OCI-LY1 (cell line): ENCODE data around the gene FOXC2.

Experiments
- H2AFZ ChIP-seq: fragments of 200-600 bp; sonication (generic), shearing (Covaris generic); 2 replicates; pipeline ENCODE4 v1.6.0; 2014; ENCODE audit warnings: antibody characterized with exemption, mild to moderate bottlenecking, low read length
- H3F3A ChIP-seq: fragments of 200-600 bp; sonication (generic), shearing (Covaris generic); 2 replicates; pipeline ENCODE4 v1.6.0; 2014; ENCODE audit warnings: mild to moderate bottlenecking, antibody characterized with exemption, low read length, moderate library complexity; ENCODE audit not compliant: insufficient read depth
- H3K27ac ChIP-seq: fragments of 200-600 bp; sonication (generic); 2 replicates; pipeline ENCODE4 v1.5.1; 2014; ENCODE audit warnings: low read length, mixed run types, mild to moderate bottlenecking, low read depth; ENCODE audit not compliant: poor library complexity, severe bottlenecking
- H3K27me3 ChIP-seq: fragments of 200-600 bp; sonication (generic); 2 replicates; pipeline ENCODE4 v1.6.0; 2014; ENCODE audit warnings: antibody characterized with exemption, mild to moderate bottlenecking, low read length, moderate library complexity; ENCODE audit not compliant: insufficient read depth
- H3K36me3 ChIP-seq: fragments of 200-600 bp; sonication (generic); 2 replicates; pipeline ENCODE4 v1.6.1; 2014; ENCODE audit warnings: mild to moderate bottlenecking, antibody characterized with exemption, low read length, moderate library complexity, mixed read lengths; ENCODE audit not compliant: insufficient read depth
- H3K4me1 ChIP-seq: fragments of 200-600 bp; sonication (generic); 2 replicates; pipeline ENCODE4 v1.5.1; 2014; ENCODE audit warnings: mild to moderate bottlenecking, low read length, moderate library complexity; ENCODE audit not compliant: insufficient read depth, severe bottlenecking
- H3K4me2 ChIP-seq: fragments of 200-600 bp; sonication (generic), shearing (Covaris generic); 2 replicates; pipeline ENCODE4 v1.6.1; 2014; ENCODE audit warnings: low read length
- H3K4me3 ChIP-seq: fragments of 200-600 bp; sonication (generic); 2 replicates; pipeline ENCODE4 v1.5.1; 2014; ENCODE audit warnings: low read length, low read depth, mild to moderate bottlenecking, mixed read lengths; ENCODE audit not compliant: poor library complexity, severe bottlenecking
- H3K79me2 ChIP-seq: fragments of 200-600 bp; shearing (Covaris generic); 2 replicates; pipeline ENCODE4 v1.6.1; 2016; ENCODE audit warnings: mixed run types, low read length, mixed read lengths; ENCODE audit not compliant: insufficient read depth
- H3K9ac ChIP-seq: fragments of 200-600 bp; sonication (generic), shearing (Covaris generic); 2 replicates; pipeline ENCODE4 v1.6.1; 2014; ENCODE audit warnings: mild to moderate bottlenecking, low read length, mixed read lengths
- H3K9me2 ChIP-seq: fragments of 200-600 bp; sonication (generic), shearing (Covaris generic); 2 replicates; pipeline ENCODE4 v1.6.1; 2014; ENCODE audit warnings: low read depth, mild to moderate bottlenecking, low read length, mixed read lengths
- H3K9me3 ChIP-seq: fragments of 200-600 bp; shearing (Covaris generic); 2 replicates; pipeline ENCODE4 v1.6.1; 2014; ENCODE audit warnings: low read length, mixed read lengths
- H4K20me1 ChIP-seq: fragments of 200-600 bp; sonication (generic), shearing (Covaris generic); 2 replicates; pipeline ENCODE4 v1.6.0; 2016; ENCODE audit warnings: mild to moderate bottlenecking, low read length; ENCODE audit not compliant: insufficient read depth
- CTCF ChIP-seq: fragments of 200-600 bp; sonication (generic), shearing (Covaris generic); IDR thresholded peaks from 2 replicates; pipeline ENCODE4 v1.5.1; 2017; ENCODE audit warnings: mild to moderate bottlenecking, antibody characterized with exemption, low read length, moderate library complexity, mixed read lengths
- EZH2 ChIP-seq: fragments of 200-600 bp; sonication (generic), shearing (Covaris generic); IDR thresholded peaks from 2 replicates; pipeline ENCODE4 v1.8.0; 2017; ENCODE audit warnings: borderline replicate concordance, mixed run types, mild to moderate bottlenecking, antibody characterized with exemption, low read length, moderate library complexity, mixed read lengths

Gene FOXC2

GRCh38 chr16:86578611-86579267, 12.1 kb downstream of the FOXC2 start:
- H3K4me3 ChIP-seq = no peak overlapping the region
- no peak overlapping the region for H2AFZ ChIP-seq
- no peak overlapping the region for H3K4me2 ChIP-seq
- no peaks in the 10 kb centered on the region for H3K9me3 ChIP-seq
- no peaks in the 10 kb centered on the region for H4K20me1 ChIP-seq
- TF ChIP-seq CTCF (no peak), EZH2 (no peak)
- H3F3A ChIP-seq = no peaks in the 10 kb centered on the region
- H3K79me2 ChIP-seq = no peaks in the 10 kb centered on the region
- H3K4me1 ChIP-seq = peaks cover 33% of the 10 kb centered on the region
- peaks cover 58% of the 10 kb centered on the region for H3K36me3 ChIP-seq
- no peak overlapping the region for H3K9ac ChIP-seq
- no peak overlapping the region for H3K27ac ChIP-seq
- no peaks in the 10 kb centered on the region for H3K27me3 ChIP-seq
- H3K9me2 ChIP-seq = no peaks in the 10 kb centered on the region

- H3K79me2 ChIP-seq = no peaks in the 10 kb centered on the region
- no peak overlapping the region for H3K9ac ChIP-seq
- H3K4me2 ChIP-seq = no peak overlapping the region
- H4K20me1 ChIP-seq = no peaks in the 10 kb centered on the region
- H3K9me3 ChIP-seq = no peaks in the 10 kb centered on the region
- no peaks in the 10 kb centered on the region for H3K27me3 ChIP-seq
- TF ChIP-seq CTCF = no peak
- no peak for TF ChIP-seq EZH2
- no peak overlapping the region for H3K4me3 ChIP-seq
- H3K9me2 ChIP-seq = no peaks in the 10 kb centered on the region
- no peaks in the 10 kb centered on the region for H3F3A ChIP-seq
- peaks cover 26% of the 10 kb centered on the region for H3K4me1 ChIP-seq
- H3K27ac ChIP-seq = no peak overlapping the region
- peaks cover 56% of the 10 kb centered on the region for H3K36me3 ChIP-seq
- H2AFZ ChIP-seq = no peak overlapping the region
Measured at GRCh38 chr16:86579268-86580062, 12.8 kb downstream of the FOXC2 start.

GRCh38 chr16:86580063-86580790, 13.6 kb downstream of the FOXC2 start:
- Histone ChIP-seq H3K79me2 (no peaks in the 10 kb centered on the region), H3K4me1 (peaks cover 23% of the 10 kb centered on the region), H3K27ac (no peak overlapping the region), H3K9me3 (no peaks in the 10 kb centered on the region), H3F3A (no peaks in the 10 kb centered on the region), H4K20me1 (no peaks in the 10 kb centered on the region), H2AFZ (no peak overlapping the region), H3K9me2 (no peaks in the 10 kb centered on the region), H3K36me3 (peaks cover 54% of the 10 kb centered on the region), H3K4me3 (no peak overlapping the region), H3K27me3 (no peaks in the 10 kb centered on the region), H3K9ac (no peak overlapping the region), H3K4me2 (no peak overlapping the region)
- TF ChIP-seq EZH2 (no peak), CTCF (no peak)
